Neuronal stem cell (in vitro differentiated cells): ENCODE measurements around the gene TASP1.

Source experiments
- DNase-seq: peaks from one replicate; pipeline ENCODE4 v3.0.0-alpha.2; 2013; ENCODE audit warnings: low spot score
- H2AFZ ChIP-seq: one replicate; pipeline ENCODE4 v1.6.1; 2013; ENCODE audit warnings: mild to moderate bottlenecking, low read length, inconsistent platforms
- H2AK5ac ChIP-seq: 2 replicates; pipeline ENCODE4 v1.6.1; 2013; ENCODE audit warnings: low read depth, mild to moderate bottlenecking, inconsistent platforms, low read length, moderate library complexity, mixed read lengths
- H2BK120ac ChIP-seq: 2 replicates; pipeline ENCODE4 v1.6.1; 2013; ENCODE audit warnings: low read depth, mild to moderate bottlenecking, inconsistent platforms, low read length, moderate library complexity, mixed read lengths
- H2BK12ac ChIP-seq: one replicate; pipeline ENCODE4 v1.6.1; 2013; ENCODE audit warnings: low read length, inconsistent platforms
- H2BK15ac ChIP-seq: 2 replicates; pipeline ENCODE4 v1.6.1; 2013; ENCODE audit warnings: mild to moderate bottlenecking, low read length, inconsistent platforms, mixed read lengths
- H2BK5ac ChIP-seq: one replicate; pipeline ENCODE4 v1.6.1; 2013; ENCODE audit warnings: inconsistent platforms, mild to moderate bottlenecking, low read length, moderate library complexity
- H3K14ac ChIP-seq: one replicate; pipeline ENCODE4 v1.6.1; 2013; ENCODE audit warnings: low read length, inconsistent platforms
- H3K18ac ChIP-seq: 2 replicates; pipeline ENCODE4 v1.6.1; 2013; ENCODE audit warnings: low read length, inconsistent platforms
- H3K23ac ChIP-seq: 2 replicates; pipeline ENCODE4 v1.6.1; 2013; ENCODE audit warnings: low read depth, mild to moderate bottlenecking, mixed read lengths, low read length, inconsistent platforms; ENCODE audit not compliant: poor library complexity
- H3K27ac ChIP-seq: replicated peaks from 3 replicates; pipeline ENCODE4 v1.5.1; 2013; ENCODE audit warnings: low read length, inconsistent platforms
- H3K27me3 ChIP-seq, 3 experiments: 2 replicates each; pipeline ENCODE4 v1.6.1; 2013; ENCODE audit warnings: low read length in 3 of 3, mild to moderate bottlenecking in 2 of 3, inconsistent platforms in 1 of 3, low read depth in 1 of 3, mixed read lengths in 1 of 3, moderate library complexity in 1 of 3; ENCODE audit not compliant: control insufficient read depth in 3 of 3, insufficient read depth in 3 of 3
- H3K36me3 ChIP-seq, 2 donors: replicated peaks in 1 of 2; 2 replicates each; pipeline ENCODE4 v1.6.1; 2013; ENCODE audit warnings: low read length in 2 of 2; ENCODE audit not compliant: control insufficient read depth in 2 of 2, insufficient read depth in 2 of 2
- H3K4ac ChIP-seq: 2 replicates; pipeline ENCODE4 v1.6.1; 2013; ENCODE audit warnings: inconsistent platforms, mild to moderate bottlenecking, low read length, moderate library complexity
- H3K4me1 ChIP-seq, 2 donors: 1 replicate in 1 of 2; 2 replicates in 1 of 2; pipeline ENCODE4 v1.6.1; 2013; ENCODE audit warnings: low read length in 2 of 2, low read depth in 1 of 2; ENCODE audit not compliant: control insufficient read depth in 2 of 2, insufficient read depth in 1 of 2
- H3K4me2 ChIP-seq: one replicate; pipeline ENCODE4 v1.6.1; 2013; ENCODE audit warnings: mild to moderate bottlenecking, low read length, inconsistent platforms; ENCODE audit not compliant: insufficient read depth, poor library complexity, severe bottlenecking
- H3K4me3 ChIP-seq, 2 donors: 2 replicates each; pipeline ENCODE4 v1.5.1; 2013; ENCODE audit warnings: low read length in 2 of 2, mild to moderate bottlenecking in 2 of 2, inconsistent platforms in 1 of 2, moderate library complexity in 1 of 2
- H3K79me1 ChIP-seq: one replicate; pipeline ENCODE4 v1.6.1; 2013; ENCODE audit warnings: low read depth, mild to moderate bottlenecking, inconsistent platforms, low read length, moderate library complexity
- H3K9ac ChIP-seq: one replicate; pipeline ENCODE4 v1.6.1; 2013; ENCODE audit warnings: mild to moderate bottlenecking, low read depth, low read length, inconsistent platforms; ENCODE audit not compliant: poor library complexity
- H3K9me3 ChIP-seq, 2 donors: replicated peaks in 1 of 2; 2 replicates each; pipeline versions ENCODE3 to v1.6.1; 2013; ENCODE audit warnings: low read length in 2 of 2, mild to moderate bottlenecking in 2 of 2, inconsistent platforms in 1 of 2, low read depth in 1 of 2, mixed read lengths in 1 of 2, moderate library complexity in 1 of 2; ENCODE audit not compliant: control insufficient read depth in 2 of 2, insufficient read depth in 1 of 2
- H4K8ac ChIP-seq: one replicate; pipeline ENCODE4 v1.6.1; 2013; ENCODE audit warnings: low read depth, mild to moderate bottlenecking, inconsistent platforms, low read length, moderate library complexity
- H4K91ac ChIP-seq: one replicate; pipeline ENCODE4 v1.6.1; 2013; ENCODE audit warnings: low read length, low read depth, mild to moderate bottlenecking, inconsistent platforms; ENCODE audit not compliant: poor library complexity
- WGBS, 2 donors: extraction: QIAGEN DNeasy Blood & Tissue Kit; methylation state at CpG; one replicate each; pipeline ENCODE4 v1.1.7; 2013; ENCODE audit warnings: missing lambda C conversion rate in 2 of 2, mixed read lengths in 1 of 2; ENCODE audit not compliant: insufficient read length in 2 of 2, insufficient replicate concordance in 1 of 2; ENCODE audit errors: extremely low coverage in 2 of 2; 5-methylcytosine and 5-hydroxymethylcytosine counted together

Gene TASP1

DNA sequence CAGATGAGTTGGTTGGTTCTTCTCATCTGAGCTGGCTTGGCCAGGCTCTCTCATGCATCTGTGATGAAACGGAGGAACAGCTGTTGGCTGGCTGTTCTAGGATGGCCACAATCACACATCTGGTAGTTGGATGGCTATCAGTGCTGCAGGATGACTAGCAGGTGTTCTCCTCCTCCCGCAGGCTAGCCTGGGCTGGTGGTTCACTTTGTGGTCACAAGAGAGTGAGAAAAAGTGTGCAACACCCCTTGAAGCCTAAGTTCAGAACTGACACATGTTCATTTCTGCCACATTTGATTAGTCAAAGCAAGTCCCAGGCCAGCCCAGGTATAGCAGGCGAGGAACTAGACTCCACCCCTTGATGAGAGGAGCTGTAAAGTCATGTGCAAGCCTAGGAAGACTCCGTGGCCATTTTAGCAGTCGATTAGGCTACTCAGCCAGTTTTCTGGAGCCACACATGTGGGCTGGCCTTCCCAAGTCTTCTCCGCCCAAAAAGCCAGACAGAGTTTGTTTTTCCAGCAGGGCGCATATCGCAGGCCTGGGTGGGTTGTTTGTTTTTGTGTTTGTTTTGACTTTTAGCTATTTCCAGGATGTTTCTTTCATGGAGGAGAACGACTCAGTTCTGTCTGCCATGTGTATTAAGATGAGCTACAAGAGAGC, 296.9 kb downstream of the TASP1 start:
- Histone ChIP-seq H3K4ac (no peak overlapping the region), H3K9me3 (no peaks in the 10 kb centered on the region), H2BK12ac (no peak overlapping the region), H3K27ac (no peak overlapping the region), H3K4me2 (no peak overlapping the region), H3K36me3 (no peaks in the 10 kb centered on the region), H4K91ac (no peak overlapping the region), H3K14ac (no peak overlapping the region), H3K9ac (no peak overlapping the region), H3K4me3 (no peak overlapping the region), H3K27me3 (no peaks in the 10 kb centered on the region), H3K18ac (no peak overlapping the region), H2AK5ac (no peak overlapping the region), H2BK15ac (no peak overlapping the region), H3K23ac (no peak overlapping the region), H3K4me1 (no peaks in the 10 kb centered on the region), H3K79me1 (no peaks in the 10 kb centered on the region), H4K8ac (no peak overlapping the region), H2BK5ac (no peak overlapping the region), H2BK120ac (no peak overlapping the region), H2AFZ (no peak overlapping the region)
- no peak for DNase-seq
- no CpG with 5 or more reads among the region's 9 CpGs for WGBS, 2 donors

DNA sequence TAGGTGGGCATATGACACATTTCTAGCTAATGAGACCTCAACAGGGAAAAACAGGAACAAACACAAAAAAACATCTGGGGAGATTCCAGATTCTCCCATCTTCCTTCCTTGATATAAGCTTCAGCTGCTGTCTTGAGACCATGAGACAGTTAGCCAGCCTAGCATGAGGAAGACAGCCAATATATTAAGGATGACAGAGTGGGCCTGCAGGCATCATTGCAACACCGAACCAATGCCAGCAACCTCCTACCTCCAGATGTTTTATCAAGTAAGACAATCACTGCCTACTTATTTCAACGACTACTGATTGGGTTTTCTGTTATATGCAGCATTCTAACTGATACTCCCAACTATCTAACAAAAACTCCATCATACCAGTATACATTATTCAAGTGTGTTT, 298.6 kb downstream of the TASP1 start:
- H4K8ac ChIP-seq: no peak overlapping the region

More for the DNA sequence above, 298.6 kb downstream of the TASP1 start:
- DNase-seq: no peak
- no peaks in the 10 kb centered on the region for H3K4me1 ChIP-seq
- H3K14ac ChIP-seq: no peak overlapping the region
- no peaks in the 10 kb centered on the region for H3K27me3 ChIP-seq
- no peak overlapping the region for H3K4me2 ChIP-seq
- H3K9ac ChIP-seq: no peak overlapping the region
- no peak overlapping the region for H2BK5ac ChIP-seq
- H3K9me3 ChIP-seq: no peaks in the 10 kb centered on the region
- H2BK12ac ChIP-seq: no peak overlapping the region
- H3K27ac ChIP-seq: no peak overlapping the region
- no peaks in the 10 kb centered on the region for H3K79me1 ChIP-seq
- H2AFZ ChIP-seq: no peak overlapping the region
- no peak overlapping the region for H3K23ac ChIP-seq
- no peak overlapping the region for H3K18ac ChIP-seq
- no peak overlapping the region for H2AK5ac ChIP-seq
- H3K36me3 ChIP-seq: no peaks in the 10 kb centered on the region
- no peak overlapping the region for H2BK15ac ChIP-seq
- no peak overlapping the region for H4K91ac ChIP-seq
- H2BK120ac ChIP-seq: no peak overlapping the region
- H3K4me3 ChIP-seq: no peak overlapping the region
- H3K4ac ChIP-seq: no peak overlapping the region
- WGBS, 2 donors: no CpG with 5 or more reads among the region's 2 CpGs
